NCI-H524 treated with DMSO at 0.1 percent for 48 hours (cell line): Measurements from ENCODE around the gene THTPA.

Experiments
- DNase-seq: peaks from one replicate; lab custom pipeline; 2025; lab: John Stamatoyannopoulos, UW

The THTPA gene

DNA sequence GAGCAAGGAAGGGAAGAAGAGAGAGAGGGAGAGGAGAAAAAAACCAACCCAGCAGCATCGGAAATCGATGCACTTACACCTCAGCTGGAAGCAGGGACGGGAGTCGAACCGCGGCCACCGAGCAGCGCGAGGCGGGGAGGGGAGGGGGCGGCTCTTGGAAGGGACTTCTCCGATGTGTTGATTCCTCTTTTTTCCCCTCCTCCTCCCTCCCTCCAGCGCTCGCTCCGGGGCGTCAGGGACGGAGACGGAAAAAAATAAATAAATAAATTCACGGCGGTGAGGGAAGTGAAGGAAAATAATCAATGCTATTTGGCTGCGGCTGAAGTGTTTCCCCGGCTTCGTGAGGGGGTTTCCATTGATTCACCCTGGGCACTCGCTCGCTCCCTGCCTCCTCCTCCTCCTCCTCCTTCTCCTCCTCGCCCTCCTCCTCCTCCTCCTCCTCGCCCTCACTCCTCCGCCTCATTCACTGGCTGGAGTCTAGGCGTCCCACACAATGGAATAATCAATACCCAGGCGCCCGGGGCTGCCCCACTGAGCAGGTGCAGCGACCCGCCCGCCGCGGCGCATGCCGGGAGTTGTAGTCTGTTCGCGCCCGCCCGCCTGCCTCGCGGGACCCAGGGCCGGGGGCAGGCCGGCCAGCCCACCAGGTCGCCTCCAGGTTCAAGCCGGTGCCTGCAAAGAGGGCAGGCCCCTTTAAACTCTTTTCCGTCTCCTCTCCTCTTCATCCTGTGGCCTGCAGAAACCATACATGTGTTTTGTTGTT, 4.6 kb upstream of the THTPA start, which contains the start of gene ZFHX2:
Gene ZFHX2, minus strand, starts transcription at position 500 of the 763 bp plus-strand sequence. CDS start 16,440 bp downstream, outside the sequence.
- peak; percentile 70 for DNase-seq

DNA sequence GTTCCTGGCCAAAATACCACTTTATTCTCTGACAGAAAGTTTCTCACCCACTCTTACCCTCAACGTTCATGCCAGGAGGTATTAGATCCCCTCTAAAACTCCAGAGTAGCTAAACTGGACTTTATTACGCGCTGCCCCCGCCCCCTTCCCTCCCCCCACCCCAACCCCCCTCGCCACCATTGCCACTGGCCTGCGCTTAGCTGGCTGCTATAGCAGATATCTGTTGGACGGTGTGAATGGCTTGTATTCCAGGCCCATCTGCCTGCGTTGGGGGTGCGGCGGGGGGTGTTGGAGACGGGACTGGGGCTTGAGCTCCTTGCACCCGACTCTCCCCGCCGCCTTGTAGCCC, 564 bp upstream of the THTPA start:
- DNase-seq = no peak

DNA sequence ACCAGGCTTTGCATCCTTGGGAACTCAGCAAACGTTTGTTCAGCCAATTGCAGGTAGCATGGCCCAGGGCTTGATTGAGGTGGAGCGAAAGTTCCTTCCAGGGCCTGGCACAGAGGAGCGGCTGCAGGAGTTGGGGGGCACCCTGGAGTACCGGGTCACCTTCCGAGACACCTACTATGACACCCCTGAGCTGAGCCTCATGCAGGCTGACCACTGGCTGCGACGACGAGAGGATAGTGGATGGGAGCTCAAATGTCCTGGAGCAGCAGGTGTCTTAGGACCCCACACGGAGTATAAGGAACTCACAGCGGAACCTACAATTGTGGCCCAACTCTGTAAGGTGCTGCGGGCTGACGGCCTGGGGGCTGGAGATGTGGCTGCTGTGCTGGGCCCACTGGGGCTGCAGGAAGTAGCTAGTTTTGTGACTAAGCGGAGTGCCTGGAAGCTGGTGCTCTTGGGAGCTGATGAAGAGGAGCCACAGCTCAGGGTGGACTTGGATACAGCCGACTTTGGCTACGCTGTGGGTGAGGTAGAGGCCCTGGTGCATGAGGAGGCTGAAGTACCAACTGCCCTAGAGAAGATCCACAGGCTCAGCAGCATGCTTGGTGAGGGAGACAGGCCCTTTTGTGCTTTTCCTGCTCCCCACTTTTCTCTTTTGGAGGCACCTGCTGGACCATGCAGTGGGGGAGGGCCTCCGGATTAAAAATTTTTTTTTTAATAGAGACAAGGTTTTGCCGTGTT, 799 bp downstream of the THTPA start:
- no peak for DNase-seq

DNA sequence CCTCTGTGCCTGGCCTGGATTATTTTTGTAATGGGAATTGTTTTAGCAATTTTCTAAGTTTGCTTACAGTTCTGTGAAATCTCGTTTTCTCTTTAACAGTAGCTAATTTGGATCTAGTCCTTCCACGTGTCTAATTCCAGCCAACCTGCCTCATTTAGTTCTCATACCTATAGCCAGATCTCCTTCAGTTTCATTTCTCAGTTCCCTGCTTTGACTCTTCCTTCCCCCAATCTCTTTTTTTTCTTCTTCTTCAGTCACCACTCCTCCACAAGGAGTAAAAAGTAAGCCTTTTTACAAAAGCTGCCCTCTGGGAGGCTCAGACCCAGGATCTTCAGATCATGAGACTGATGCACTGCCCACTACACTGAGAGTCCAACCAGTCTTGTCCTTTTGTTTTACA, 1.4 kb downstream of the THTPA start:
- no peak for DNase-seq

DNA sequence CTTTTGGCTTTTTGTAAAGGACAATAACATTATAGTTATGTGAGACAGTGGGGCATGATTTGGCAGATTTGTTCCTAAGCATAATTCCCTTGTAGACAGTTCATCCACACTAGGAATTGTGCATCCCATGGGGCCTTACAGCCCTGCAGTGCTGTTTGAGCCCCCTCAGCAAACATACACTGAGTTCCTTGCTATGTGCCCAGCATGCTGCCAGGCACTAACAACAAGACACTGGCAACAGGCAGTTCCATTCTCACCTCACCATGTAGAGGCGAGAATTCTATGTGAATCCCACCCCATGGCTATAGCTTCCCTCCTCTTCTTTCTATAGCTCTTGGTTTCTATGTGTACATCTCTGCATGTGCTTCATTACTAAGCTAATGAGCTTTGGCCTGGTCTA, 1.9 kb downstream of the THTPA start:
- no peak for DNase-seq

DNA sequence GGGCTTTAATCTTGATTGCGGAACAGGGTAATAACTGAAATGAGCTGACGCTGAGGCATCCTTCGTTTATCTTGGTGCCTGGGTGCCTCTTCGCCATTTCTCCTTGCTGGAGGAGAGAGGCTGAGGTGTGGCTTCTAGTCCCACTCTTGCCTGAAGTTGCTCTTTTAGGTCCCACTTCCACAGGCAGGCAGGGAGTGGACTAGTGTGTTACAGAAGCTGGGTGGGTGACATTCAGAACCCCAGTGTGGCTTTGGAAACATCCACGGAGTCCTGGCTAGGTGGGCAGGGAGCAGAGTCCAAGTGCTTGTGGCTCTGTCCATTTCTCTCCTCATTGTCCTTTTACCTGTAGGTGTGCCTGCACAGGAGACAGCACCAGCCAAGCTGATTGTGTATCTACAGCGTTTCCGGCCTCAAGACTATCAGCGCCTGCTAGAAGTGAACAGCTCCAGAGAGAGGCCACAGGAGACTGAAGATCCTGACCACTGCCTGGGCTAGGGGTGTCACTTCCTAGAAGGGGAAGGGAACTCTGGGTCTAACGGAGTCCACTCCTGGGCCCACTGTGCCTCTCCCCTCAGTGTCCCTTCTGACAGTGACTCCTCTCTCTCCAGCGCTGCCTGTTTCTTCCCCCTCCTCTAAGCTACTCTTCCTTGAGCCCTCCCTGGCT, 2.4 kb downstream of the THTPA start:
- no peak for DNase-seq

DNA sequence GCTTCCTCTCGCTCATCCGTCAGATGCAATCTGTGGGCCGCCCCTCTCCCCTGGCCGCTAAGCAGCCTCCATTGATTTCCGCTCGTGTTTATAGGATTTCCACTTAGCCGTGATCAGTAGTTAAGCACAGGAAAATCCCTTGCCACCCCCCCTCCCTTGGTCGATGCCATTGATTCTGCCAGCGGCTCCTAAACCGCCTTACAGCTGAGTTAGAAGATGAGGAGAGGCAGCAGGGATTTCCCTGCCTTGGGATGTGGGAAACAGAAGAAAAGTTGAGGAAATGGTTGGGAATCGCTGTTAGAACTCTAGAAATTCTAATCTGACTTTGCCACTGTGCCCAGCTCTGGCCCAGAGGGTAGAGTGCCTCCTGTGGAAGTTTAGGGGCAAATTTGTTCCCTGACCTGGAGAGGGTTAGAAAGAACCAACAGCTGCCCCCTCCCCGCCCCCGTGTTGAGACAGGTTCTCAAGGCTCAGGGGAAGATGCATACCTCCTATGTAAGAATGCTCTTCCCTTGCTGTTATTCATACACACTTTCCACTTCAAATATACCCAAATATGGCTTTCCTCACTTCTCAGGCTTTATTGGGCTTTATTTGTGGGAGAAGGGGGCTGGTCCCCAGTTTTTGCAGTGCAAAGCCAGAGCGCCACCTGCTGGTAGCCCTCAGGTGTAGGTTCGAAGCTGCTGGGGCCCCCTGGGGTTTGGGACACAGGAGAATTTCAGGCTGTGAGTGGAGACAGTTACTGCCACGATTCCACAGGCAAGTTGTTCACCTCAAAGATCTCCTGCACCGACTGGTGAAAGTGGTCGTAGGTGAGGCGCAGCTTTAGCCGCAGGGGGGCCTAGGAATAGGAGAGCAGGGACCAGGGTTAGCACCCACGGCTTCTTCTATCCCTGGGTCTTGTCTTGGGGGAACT, 3.2 kb downstream of the THTPA start:
- DNase-seq = no peak

DNA sequence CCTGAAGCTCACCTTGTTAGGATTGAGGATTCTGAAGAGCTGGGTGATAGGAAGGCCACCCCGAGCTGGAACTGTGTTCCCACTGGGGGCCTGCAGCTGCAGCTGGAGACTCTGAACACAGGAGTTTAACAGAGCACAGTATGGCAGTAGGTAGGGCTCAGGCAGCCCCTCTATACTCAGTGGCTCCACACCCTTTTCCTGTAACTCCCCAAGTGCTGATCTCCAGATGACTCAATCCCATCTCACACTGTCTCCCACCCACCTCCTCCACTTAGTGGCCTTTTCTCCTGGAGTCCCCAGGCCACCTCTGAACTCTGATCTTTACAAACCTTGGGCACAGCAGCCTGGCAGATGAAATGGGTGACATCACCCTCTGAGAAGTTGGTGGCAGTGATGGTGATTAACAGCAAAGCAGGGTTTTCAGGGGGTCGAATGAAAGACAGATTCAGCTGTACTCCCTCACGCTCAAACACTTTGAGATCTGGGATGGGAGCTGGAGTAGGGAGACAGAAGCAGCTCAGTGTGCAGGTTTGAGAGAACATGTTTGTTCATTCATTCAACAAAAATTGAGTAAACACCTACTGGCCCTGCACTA, 4.0 kb downstream of the THTPA start:
- no peak for DNase-seq

DNA sequence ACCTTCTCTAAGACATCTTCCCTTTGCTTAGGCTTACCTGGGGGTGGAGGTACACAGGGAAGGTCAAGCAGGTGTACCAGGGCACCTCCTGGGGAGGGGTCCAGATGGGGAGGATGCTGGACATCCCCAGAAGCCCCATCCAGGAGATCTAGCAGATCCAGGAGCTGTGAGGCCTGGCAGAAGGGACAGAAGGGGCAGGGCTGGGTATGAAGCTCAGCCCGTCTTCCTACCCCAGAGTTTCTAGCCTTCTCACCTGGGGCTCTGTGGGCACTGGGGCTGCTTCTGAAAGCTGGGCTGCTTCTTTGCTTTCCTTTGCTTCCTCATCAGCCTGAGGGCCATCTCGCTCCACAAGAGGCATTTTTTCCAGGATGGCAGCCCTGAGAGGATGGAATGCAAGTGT, 5.2 kb downstream of the THTPA start:
- no peak for DNase-seq

DNA sequence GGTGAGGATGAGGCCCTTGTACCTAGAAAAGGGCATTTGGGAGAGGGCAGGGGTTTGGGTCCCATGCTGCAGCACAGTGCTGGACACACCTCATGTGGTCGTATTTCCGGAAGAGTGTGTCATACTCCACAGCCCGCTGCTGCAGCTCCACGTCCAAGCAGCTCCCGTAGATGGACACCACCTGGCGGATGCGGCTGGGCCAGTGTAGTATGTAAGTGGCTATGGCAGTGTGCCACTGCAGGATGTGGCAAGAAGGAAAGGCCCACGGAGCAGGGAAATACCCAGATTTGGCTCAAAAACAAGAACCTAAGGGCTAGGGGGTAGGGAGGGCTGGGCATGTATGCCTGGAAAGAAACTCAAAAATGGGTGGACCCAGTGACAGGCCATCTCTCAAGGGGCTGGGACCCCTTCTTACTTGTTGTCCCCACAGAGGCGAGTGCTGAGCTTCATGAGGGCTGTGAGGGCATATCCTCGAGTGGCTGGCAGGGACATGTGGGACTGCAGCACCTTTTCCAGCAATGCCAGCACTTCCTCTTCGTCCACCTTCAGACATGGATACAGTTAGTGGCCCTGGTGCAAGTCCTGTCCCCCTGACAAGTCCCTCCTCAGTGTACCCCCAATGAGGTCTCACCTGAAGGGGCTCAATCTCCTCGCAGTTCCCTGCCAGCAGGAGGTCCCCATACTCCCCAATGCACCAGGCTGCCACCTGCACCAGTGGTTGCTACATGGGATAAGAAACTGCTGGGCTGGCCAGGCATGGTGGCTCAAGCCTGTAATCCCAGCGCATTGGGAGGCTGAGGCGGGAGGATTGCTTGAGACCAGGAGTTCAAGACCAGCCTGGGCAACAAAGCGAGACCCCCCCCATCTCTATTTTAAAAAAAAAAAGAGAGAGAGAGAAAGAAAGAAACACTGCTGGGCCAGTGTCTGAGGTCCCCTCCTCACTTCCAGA, 6.1 kb downstream of the THTPA start:
- no peak for DNase-seq

DNA sequence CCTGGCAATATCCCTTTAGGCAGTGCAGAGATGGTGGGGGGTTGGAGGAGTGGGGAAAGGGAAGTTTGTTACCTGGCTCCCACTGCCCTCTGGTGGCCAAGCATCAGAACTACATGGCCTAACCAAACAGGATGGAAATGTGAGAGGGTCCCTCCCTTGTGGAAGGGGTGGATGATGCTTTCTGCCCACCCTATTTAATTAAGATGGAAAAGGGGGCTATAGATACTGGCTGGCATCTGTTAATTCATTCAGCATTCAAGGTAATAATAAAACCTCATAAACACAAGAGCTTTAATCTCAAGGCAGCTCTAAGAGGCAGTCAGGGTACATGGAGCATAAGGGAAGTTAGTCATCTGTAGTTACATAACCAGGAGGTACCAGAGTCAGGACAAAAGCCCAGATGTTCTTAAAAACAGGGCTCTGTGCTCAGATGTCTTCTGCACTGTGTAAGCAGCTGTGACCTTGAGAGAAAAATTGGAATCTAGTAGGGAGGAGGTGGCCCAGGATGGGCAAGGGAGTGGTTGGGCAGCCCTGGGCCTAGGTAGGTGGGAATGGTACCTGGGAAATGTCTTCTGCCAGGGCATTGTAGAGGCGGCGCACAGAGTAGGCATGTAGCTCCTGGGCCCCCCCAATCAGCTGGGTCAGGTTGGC, 6.9 kb downstream of the THTPA start:
- DNase-seq = no peak

DNA sequence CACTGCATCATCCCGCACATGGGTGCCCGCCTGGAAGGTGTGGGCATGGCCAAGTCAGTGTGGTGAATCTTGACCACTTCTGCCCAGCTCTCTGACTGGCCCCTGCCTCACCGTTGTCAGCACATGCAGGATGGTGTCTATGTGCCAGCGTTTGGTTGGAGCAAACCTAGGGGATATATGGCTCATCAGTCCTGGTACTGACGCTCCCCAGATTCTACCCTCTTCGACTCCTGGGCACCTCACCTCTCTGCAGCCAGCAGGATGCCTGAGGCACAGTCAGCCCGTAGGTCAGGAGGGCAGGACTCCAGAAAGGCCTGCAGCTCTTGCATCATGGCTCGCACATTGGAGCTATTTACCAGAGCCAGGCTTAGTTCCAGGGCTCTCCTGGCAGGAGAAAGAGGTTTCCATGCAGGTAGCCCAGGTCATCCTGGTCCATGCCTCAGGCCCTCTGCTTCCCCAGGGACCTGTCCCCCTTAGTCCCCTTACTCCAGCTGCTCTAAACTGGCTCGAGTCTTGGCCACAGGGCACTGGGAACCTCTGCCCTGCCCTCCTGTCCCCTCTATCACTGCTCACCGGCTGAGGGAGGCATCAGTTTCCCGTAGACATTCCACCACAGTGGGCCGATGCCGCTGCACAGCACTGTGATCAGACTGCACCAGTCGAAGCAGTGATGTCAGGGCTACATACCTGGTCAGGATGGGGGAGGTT, 7.6 kb downstream of the THTPA start:
- DNase-seq = no peak

DNA sequence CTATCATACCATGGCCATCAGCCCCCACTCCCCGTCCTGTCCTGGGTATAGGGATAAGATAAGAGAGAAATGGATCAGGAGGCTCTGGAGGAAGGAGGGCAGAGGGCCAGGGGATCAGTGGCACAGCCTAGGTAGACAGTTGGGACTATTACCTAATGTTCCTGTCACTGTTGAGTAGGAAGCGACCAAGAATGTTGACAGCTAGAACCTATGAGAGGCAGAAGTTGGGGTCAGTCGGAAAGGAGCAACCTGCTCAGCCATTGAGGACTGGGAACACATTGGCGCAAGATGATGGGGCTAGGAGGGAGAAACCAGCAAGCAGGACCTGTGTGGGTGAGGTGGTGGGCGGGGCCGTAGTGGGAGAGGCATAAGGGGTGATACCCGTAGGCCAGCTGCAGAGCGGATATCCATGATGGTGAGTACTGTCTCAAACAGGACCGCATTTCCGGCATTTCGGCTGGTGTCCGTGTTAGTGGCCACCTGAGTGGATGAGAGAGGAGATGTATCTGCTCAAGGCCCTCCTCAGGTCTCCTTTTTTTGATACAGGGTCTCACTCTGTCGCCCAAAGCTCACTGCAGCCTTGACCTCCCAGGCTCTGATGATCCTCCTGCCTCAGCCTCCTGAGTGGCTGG, 8.2 kb downstream of the THTPA start:
- DNase-seq = no peak

DNA sequence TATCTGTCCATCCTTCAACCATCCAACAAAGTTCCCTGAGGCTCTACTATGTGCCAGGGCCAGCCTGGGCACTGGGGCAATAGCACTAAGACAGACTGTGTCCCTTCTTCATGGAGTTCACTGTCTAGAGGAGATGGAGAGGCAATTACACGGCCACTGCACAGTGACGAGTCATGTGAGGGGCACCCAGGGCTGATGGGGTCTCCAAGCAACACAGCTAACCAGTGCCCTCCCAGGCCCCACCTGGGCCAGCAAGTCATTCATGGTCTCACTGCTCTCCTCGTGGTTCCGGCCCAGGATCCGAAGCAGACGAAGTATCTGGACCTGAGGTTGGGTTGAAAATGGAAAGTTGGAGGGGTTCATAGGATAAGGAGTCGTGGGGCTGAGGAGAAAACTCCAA, 8.8 kb downstream of the THTPA start:
- DNase-seq = no peak

DNA sequence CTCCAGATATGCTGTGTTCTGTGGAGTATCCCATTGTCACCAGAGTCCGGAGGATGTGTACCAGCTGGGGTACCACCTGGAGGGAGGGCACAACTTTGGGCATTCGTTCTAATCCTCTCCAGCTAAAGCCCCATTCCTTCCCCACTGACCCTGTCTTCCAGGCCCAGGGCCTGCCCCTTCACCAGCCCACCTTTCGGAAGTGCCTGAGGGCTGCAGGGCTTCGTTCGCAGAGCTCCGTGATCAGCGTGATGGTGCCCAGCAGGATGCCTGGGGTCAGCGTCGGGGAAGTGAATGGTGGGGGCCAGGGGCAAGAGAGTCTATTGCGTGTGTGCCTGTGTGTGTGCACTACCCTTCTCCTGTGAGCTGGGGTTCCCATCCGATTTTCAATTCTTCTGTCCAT, 9.6 kb downstream of the THTPA start:
- DNase-seq = no peak

DNA sequence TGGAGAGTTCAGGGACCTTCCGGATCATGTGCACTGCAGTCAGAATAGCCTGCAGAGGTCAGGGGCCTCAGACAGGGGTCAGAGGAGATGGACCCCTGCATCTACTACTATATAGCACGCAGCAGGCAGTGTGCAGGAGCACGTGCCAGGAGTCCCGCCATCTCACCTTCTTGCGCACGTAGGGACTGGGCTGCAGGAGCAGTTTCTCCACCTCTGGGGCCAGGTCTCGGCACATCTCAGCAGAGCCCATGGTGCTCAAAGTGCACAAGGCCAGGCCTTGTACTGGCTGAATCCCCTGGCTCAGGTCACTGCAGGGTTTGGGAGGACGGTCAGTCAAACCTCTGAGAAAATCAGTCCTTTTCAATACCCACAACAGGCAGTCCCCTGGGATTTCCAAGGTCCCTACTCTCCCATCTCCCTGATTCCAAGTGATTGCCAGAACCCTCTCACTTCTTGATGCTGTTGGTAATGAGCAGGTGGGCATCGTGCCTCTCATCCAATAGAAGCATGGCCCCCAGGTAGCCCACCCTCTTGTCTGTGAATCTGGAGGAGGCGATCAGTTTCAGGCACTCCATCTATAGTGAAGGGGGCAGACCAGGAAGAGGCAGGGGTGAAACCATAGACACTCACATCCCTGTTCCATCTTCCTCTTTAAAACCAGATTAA, 10.2 kb downstream of the THTPA start:
- no peak for DNase-seq

DNA sequence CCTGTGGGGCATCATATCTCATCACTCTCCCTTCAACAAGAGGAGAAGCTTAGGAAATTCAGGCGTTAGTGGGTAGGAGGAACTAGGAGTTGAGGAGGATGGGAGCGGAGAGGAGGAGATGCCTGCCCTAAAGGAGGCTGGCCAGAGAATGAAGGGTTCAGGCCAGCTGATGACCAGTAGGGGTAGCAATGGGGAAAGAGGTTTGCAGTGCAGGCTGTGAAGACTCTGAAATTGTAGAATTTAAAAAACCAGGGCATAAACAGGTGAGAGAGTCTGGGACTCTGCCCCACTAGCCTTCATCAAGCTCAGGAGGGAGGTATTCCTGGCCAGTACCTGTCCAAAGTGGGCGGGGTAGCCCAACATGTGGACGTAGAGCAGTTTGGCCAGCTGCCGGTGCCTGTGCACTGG, 10.7 kb downstream of the THTPA start:
- DNase-seq = no peak
